Loucy (cell line): ENCODE results near the gene CAVIN3.
A peak's percentile ranks its signal among the peaks of the same experiment; 100 is the strongest.

Experiments used
- H2AFZ ChIP-seq: fragments of 200-600 bp; sonication (generic); 2 replicates; pipeline ENCODE4 v1.6.0; 2016; ENCODE audit warnings: antibody characterized with exemption, mild to moderate bottlenecking, low read length, moderate library complexity
- H3F3A ChIP-seq: fragments of 200-600 bp; 2 replicates; pipeline ENCODE4 v1.6.0; 2016; ENCODE audit warnings: antibody characterized with exemption, low read depth, mild to moderate bottlenecking
- H3K27me3 ChIP-seq: fragments of 200-600 bp; sonication (generic); 2 replicates; pipeline ENCODE4 v1.6.1; 2014; ENCODE audit warnings: low read length, mild to moderate bottlenecking; ENCODE audit not compliant: insufficient read depth, poor library complexity, severe bottlenecking
- H3K36me3 ChIP-seq: fragments of 200-600 bp; sonication (generic); 2 replicates; pipeline ENCODE4 v1.6.1; 2016; ENCODE audit warnings: low read length; ENCODE audit not compliant: insufficient read depth
- H3K4me1 ChIP-seq: fragments of 200-600 bp; sonication (generic); 2 replicates; pipeline ENCODE4 v1.5.1; 2014; ENCODE audit warnings: low read length, mild to moderate bottlenecking; ENCODE audit not compliant: insufficient read depth, poor library complexity, severe bottlenecking
- H3K4me2 ChIP-seq: fragments of 200-600 bp; sonication (generic); 2 replicates; pipeline ENCODE4 v1.6.0; 2014; ENCODE audit warnings: antibody characterized with exemption, low read length, low read depth, mild to moderate bottlenecking; ENCODE audit not compliant: poor library complexity, severe bottlenecking
- H3K4me3 ChIP-seq: fragments of 200-600 bp; sonication (generic); 2 replicates; pipeline ENCODE4 v1.5.1; 2014; ENCODE audit warnings: low read length, mild to moderate bottlenecking, mixed read lengths; ENCODE audit not compliant: poor library complexity, severe bottlenecking
- H3K79me2 ChIP-seq: fragments of 200-600 bp; sonication (generic); 2 replicates; pipeline ENCODE4 v1.6.1; 2014; ENCODE audit warnings: low read length; ENCODE audit not compliant: insufficient read depth
- H3K9ac ChIP-seq: fragments of 200-600 bp; sonication (generic); 2 replicates; pipeline ENCODE4 v1.6.0; 2014; ENCODE audit warnings: mild to moderate bottlenecking, low read depth, low read length, moderate library complexity; ENCODE audit not compliant: poor library complexity, severe bottlenecking
- H3K9me2 ChIP-seq: fragments of 200-600 bp; sonication (generic); replicated peaks from 2 replicates; pipeline ENCODE4 v1.6.1; 2016; ENCODE audit warnings: low read depth, low read length, mixed read lengths
- H3K9me3 ChIP-seq: fragments of 200-600 bp; sonication (generic); 2 replicates; pipeline ENCODE4 v1.6.1; 2014; ENCODE audit warnings: mild to moderate bottlenecking, antibody characterized with exemption, low read length, low read depth; ENCODE audit not compliant: insufficient read depth
- H4K20me1 ChIP-seq: fragments of 200-600 bp; sonication (generic); 2 replicates; pipeline ENCODE4 v1.6.0; 2014; ENCODE audit warnings: antibody characterized with exemption, low read length, mild to moderate bottlenecking; ENCODE audit not compliant: insufficient read depth, poor library complexity, severe bottlenecking
- EZH2phosphoT487 ChIP-seq: fragments of 200-600 bp; IDR thresholded peaks from 2 replicates; pipeline ENCODE4 v1.6.1; 2018; ENCODE audit warnings: antibody characterized with exemption, mild to moderate bottlenecking, moderate library complexity, borderline replicate concordance
- TF ChIP-seq, protein P1 (sequence below): fragments of 200-600 bp; sonication (generic); conservative IDR thresholded peaks from 2 replicates; pipeline ENCODE4 v1.5.1; 2014; ENCODE audit warnings: mild to moderate bottlenecking, antibody characterized with exemption, low read length

CAVIN3 gene, protein sequence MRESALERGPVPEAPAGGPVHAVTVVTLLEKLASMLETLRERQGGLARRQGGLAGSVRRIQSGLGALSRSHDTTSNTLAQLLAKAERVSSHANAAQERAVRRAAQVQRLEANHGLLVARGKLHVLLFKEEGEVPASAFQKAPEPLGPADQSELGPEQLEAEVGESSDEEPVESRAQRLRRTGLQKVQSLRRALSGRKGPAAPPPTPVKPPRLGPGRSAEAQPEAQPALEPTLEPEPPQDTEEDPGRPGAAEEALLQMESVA

DNA sequence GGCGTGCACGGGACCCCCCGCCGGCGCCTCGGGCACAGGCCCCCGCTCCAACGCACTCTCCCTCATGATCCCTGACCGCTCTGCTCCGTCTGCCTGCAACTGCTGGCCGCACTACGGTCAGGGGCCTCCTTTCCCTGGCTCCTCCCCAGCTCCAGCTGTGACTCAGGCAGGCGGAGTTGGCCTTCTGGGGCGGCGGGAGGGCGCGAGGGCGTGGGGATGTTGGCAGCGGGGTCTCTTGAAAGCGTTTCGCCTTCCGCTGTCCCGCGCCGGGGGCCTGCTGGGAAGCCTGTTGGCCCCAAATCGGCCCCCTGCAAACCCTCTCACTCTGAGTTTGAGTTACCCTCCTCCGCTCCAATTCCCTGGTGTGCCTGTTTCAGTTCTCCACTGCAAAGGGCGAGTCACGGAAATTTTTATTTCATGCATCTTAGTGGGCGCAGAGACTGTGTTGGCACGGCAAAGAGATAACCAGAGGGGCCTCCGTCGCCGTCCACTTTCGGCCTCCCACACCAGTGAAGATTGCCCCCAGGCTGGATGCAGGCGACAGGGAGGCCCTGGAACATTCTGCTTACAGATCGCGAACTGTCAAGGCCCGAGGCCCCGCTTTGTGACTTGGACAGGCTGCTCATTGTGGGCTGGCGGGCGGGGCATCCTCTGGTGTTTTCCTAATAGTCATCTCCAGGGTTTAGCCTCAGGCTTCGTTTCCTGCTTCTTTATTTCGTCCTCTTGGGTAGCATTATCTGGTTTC is at the start of gene CAVIN3:
CAVIN3 (minus strand) TSS at position 91 of the 745 bp plus-strand sequence; CDS start at position 66, 25 bp downstream.
- Histone ChIP-seq H3K36me3 (no peaks in the 10 kb centered on the region), H3K9me3 (no peaks in the 10 kb centered on the region), H3K9me2 (no peaks in the 10 kb centered on the region), H2AFZ (no peak within 1 kb of the TSS), H3K79me2 (no peaks in the 10 kb centered on the region), H3K27me3 (no peaks in the 10 kb centered on the region), H3K9ac (no peak within 1 kb of the TSS), H4K20me1 (no peaks in the 10 kb centered on the region), H3K4me3 (no peak within 1 kb of the TSS), H3K4me1 (no peaks in the 10 kb centered on the region), H3K4me2 (no peak within 1 kb of the TSS), H3F3A (no peaks in the 10 kb centered on the region)
- TF ChIP-seq EZH2phosphoT487: no peak
- TF ChIP-seq, protein P1, sequence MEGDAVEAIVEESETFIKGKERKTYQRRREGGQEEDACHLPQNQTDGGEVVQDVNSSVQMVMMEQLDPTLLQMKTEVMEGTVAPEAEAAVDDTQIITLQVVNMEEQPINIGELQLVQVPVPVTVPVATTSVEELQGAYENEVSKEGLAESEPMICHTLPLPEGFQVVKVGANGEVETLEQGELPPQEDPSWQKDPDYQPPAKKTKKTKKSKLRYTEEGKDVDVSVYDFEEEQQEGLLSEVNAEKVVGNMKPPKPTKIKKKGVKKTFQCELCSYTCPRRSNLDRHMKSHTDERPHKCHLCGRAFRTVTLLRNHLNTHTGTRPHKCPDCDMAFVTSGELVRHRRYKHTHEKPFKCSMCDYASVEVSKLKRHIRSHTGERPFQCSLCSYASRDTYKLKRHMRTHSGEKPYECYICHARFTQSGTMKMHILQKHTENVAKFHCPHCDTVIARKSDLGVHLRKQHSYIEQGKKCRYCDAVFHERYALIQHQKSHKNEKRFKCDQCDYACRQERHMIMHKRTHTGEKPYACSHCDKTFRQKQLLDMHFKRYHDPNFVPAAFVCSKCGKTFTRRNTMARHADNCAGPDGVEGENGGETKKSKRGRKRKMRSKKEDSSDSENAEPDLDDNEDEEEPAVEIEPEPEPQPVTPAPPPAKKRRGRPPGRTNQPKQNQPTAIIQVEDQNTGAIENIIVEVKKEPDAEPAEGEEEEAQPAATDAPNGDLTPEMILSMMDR: no peak

DNA sequence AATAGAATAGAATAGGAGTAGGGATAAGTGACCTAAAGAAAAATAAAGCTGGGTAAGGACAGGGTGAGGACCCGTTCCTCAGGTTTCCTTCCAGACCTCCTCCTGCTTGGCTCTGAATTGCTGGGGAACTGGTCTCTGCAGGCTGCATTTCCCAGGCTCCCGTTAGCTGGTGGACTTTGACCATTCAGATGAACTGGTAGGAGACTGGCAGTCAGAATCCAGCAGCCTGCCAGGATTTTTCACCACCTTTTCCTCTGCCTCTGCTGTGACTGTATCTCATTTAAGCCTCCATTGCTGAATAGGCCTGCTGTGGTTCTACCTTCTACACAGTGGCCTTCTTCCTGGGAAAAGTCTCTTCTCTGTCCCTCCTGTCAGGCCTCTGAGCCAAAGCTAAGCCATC is 45.4 kb upstream of the CAVIN3 start:
- H3K4me1 ChIP-seq: no peaks in the 10 kb centered on the region
- no peak overlapping the region for H3K9ac ChIP-seq
- no peaks in the 10 kb centered on the region for H3F3A ChIP-seq
- H3K9me3 ChIP-seq: no peaks in the 10 kb centered on the region
- H3K27me3 ChIP-seq: no peaks in the 10 kb centered on the region
- no peak overlapping the region for H3K4me3 ChIP-seq
- TF ChIP-seq, protein P1: no peak
- TF ChIP-seq EZH2phosphoT487: no peak
- H3K36me3 ChIP-seq: no peaks in the 10 kb centered on the region
- H2AFZ ChIP-seq: no peak overlapping the region
- no peaks in the 10 kb centered on the region for H3K9me2 ChIP-seq
- H3K4me2 ChIP-seq: no peak overlapping the region
- no peaks in the 10 kb centered on the region for H3K79me2 ChIP-seq
- no peaks in the 10 kb centered on the region for H4K20me1 ChIP-seq

DNA sequence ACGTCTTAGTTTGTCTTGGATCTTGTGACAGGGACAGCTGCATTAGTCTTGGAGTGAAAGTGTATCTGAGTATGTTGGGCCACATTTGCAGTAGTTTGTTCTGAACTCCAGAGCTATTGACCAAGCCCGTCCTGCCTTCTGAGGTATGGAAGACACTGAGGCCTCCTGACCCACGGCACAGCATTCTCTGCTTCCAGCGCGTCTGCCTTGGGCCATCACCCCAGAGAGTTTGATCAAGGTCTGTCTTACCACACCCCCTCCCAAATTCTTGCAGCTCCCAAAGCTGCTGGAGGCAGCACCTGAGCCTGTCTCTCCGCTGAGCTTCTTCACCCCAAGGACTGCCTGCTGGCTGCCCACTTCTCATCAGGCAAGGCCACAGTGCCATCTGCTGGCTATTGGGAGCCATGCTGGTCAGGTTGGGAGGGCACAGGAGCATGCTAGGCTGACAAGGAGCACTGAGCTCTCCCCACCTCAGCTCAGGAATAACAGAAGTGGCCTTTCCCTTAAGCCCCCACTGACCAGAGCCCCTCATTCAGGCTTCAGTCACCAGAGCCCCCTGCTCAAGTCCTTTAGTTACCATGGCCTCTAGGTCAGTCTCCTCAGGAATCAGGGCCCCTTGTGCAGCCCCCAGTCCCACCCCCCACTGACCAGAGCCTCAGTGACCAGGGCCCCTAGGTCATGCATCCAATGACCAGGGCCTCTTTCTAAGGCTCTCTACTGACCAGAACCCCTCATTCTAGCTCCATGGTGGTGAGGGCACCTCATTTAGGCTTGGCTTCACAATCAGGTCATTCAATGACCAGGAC is 42.8 kb upstream of the CAVIN3 start:
- Histone ChIP-seq H3K4me3 (no peak overlapping the region), H4K20me1 (no peaks in the 10 kb centered on the region), H3K4me1 (no peaks in the 10 kb centered on the region), H3F3A (no peaks in the 10 kb centered on the region), H3K9me2 (no peaks in the 10 kb centered on the region), H3K4me2 (no peak overlapping the region), H3K36me3 (no peaks in the 10 kb centered on the region), H3K79me2 (no peaks in the 10 kb centered on the region), H3K9ac (no peak overlapping the region), H3K9me3 (no peaks in the 10 kb centered on the region), H2AFZ (no peak overlapping the region), H3K27me3 (no peaks in the 10 kb centered on the region)
- TF ChIP-seq, protein P1: peak; percentile 86
- TF ChIP-seq EZH2phosphoT487: no peak
